ENCODE data around the gene AMTN.

- TF ChIP-seq CTCF (IDR thresholded peaks at IDR 0.05) (no peak), POLR2A (IDR thresholded peaks at IDR 0.05) (no peak)
These were observed 9.6 kb upstream of the AMTN start for GRCh38 chr4:70508801-70509200.

All from right lobe of liver (tissue), 4 donors.